Measurements from ENCODE around the gene CRTC1. TPM values are rescaled to one million over a fixed set of nuclear protein-coding genes. Genes with fewer than 3 reads are reported as not detected.
A peak's percentile ranks its signal among the peaks of the same experiment; 100 is the strongest.

Gene CRTC1
- total RNA-seq, 1 donor from 2014 or later: 14.6 TPM

DNA sequence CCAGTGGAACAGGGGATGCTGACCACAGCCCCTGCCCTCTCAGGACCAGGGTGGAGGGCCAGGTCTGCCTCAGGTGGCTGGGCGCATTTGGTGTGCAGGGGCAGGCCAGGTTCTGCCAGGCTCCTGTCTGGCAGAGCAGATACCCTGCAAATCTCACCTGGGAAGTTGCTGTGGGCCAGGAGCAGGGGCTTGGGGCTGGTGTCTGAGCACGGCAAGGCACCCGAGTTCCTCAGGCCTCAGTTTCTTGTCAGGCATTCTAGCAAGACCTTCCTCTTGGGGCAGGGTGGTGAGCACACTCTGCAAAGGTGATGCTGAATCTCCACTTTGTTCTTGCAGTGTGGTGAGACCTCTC, 1.1 kb downstream of the CRTC1 start:
- TF ChIP-seq, protein P1, sequence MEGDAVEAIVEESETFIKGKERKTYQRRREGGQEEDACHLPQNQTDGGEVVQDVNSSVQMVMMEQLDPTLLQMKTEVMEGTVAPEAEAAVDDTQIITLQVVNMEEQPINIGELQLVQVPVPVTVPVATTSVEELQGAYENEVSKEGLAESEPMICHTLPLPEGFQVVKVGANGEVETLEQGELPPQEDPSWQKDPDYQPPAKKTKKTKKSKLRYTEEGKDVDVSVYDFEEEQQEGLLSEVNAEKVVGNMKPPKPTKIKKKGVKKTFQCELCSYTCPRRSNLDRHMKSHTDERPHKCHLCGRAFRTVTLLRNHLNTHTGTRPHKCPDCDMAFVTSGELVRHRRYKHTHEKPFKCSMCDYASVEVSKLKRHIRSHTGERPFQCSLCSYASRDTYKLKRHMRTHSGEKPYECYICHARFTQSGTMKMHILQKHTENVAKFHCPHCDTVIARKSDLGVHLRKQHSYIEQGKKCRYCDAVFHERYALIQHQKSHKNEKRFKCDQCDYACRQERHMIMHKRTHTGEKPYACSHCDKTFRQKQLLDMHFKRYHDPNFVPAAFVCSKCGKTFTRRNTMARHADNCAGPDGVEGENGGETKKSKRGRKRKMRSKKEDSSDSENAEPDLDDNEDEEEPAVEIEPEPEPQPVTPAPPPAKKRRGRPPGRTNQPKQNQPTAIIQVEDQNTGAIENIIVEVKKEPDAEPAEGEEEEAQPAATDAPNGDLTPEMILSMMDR (IDR thresholded peaks at IDR 0.05): no peak
- no peak for DNase-seq (ENCODE audit: low spot score)
- H3K9me3 Mint-ChIP-seq (ENCODE audit: low read depth): no peaks in the 10 kb centered on the region
- H3K4me3 Mint-ChIP-seq (ENCODE audit: unreplicated experiment): peak overlapping the region; percentile 60
- H3K27me3 Mint-ChIP-seq (ENCODE audit: low read depth): no peaks in the 10 kb centered on the region
- no peaks in the 10 kb centered on the region for H3K36me3 Mint-ChIP-seq (ENCODE audit: low read depth)
- peaks cover 22% of the 10 kb centered on the region for H3K4me1 Mint-ChIP-seq (ENCODE audit: low read depth)
- no peak overlapping the region for H3K27ac Mint-ChIP-seq (ENCODE audit: unreplicated experiment)

DNA sequence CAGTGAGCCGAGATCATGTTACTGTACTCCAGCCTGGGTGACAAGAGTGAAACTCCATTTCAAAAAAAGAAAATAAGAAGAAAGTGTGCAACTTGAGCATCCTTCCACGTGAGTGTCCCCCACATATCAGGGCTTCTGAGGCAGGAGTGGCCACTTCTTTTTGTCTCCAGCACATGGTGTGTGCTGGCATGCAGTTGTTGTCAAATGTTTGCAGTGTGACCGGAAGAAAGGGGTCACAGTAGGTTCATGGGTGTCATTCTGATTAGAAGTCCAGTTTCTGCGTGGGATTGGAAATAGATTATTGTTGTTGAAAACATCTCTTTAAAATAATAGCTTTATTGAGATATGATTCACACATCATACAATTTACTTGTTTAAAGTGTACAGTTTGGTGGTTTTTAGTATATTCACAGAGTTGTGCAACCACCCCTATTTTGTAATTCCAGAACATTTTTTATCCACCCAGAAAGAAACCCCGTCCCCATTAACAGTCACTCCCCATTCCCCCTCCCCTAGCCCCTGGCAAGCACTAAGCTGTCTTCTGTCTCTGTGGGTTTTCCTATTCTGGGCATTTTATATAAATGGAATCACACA, 2.2 kb downstream of the CRTC1 start:
- Mint-ChIP-seq H3K27ac (ENCODE audit: unreplicated experiment) (no peak overlapping the region), H3K36me3 (ENCODE audit: low read depth) (no peaks in the 10 kb centered on the region), H3K9me3 (ENCODE audit: low read depth) (no peaks in the 10 kb centered on the region), H3K27me3 (ENCODE audit: low read depth) (no peaks in the 10 kb centered on the region), H3K4me3 (ENCODE audit: unreplicated experiment) (no peak overlapping the region), H3K4me1 (ENCODE audit: low read depth) (peaks cover 22% of the 10 kb centered on the region)
- DNase-seq (ENCODE audit: low spot score): no peak
- TF ChIP-seq, protein P1 (IDR thresholded peaks at IDR 0.05): no peak

DNA sequence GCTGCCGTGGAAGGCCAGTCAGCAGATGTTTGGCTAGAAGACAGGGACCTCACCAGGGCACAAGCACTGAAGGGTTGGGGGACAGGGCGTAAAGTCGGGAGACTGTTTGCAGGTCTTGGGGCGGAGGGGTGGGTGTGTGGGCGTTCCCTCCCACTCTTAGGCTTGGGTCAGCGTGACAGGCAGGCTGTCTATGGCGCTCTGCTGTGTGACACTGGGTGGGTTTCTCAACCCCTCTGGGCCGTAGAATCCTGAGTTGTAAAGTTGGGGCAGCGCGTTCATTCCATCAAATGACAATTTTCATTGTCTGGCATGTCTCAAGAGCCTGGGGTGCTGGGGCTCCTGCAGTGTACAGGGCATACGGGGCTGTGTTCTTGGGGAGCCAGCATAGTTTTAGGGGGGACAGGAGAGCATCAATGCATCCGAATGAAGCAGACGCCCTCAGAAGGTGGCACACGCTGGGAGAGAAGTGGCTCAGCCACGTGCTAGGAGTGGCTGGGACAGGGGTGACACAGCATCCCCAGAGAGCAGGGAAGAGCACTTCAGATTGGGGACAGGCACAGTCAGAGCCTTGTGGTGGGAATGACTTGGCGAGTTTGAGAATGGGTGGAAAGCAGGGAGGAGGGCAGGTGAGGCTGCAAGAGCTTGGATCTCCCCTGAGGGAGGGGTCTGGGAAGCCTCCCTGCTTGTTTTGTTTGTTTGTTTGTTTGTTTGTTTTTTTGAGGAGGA, 4.4 kb downstream of the CRTC1 start:
- no peak overlapping the region for H3K27ac Mint-ChIP-seq (ENCODE audit: unreplicated experiment)
- DNase-seq (ENCODE audit: low spot score): no peak
- TF ChIP-seq, protein P1 (IDR thresholded peaks at IDR 0.05): no peak
- H3K9me3 Mint-ChIP-seq (ENCODE audit: low read depth): no peaks in the 10 kb centered on the region
- H3K27me3 Mint-ChIP-seq (ENCODE audit: low read depth): no peaks in the 10 kb centered on the region
- no peaks in the 10 kb centered on the region for H3K36me3 Mint-ChIP-seq (ENCODE audit: low read depth)
- peaks cover 20% of the 10 kb centered on the region for H3K4me1 Mint-ChIP-seq (ENCODE audit: low read depth)
- H3K4me3 Mint-ChIP-seq (ENCODE audit: unreplicated experiment): no peak overlapping the region

DNA sequence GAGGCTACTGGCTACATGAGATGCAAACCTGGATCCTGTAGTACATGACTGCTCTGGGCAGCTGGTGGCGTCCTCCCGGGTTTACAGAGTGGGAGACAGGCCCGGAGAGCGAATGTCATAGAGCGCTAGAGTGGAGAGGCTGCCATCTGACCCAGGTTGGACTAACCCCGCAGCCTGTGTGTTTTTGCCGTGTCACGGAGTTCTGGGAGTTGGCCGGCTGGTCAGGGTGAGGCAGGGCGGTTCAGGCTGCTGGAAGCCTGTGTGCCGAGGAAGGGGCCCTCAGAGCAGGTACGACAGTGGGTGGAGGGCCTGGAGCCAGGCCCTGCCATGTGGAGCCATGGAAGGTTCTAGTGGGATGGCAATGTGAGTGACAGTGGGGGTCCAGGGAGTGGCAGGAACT, 12.5 kb downstream of the CRTC1 start:
- no peak for DNase-seq (ENCODE audit: low spot score)
- TF ChIP-seq, protein P1 (IDR thresholded peaks at IDR 0.05): no peak
- no peaks in the 10 kb centered on the region for H3K27me3 Mint-ChIP-seq (ENCODE audit: low read depth)
- H3K4me1 Mint-ChIP-seq (ENCODE audit: low read depth): peaks cover 13% of the 10 kb centered on the region
- no peaks in the 10 kb centered on the region for H3K9me3 Mint-ChIP-seq (ENCODE audit: low read depth)
- no peak overlapping the region for H3K27ac Mint-ChIP-seq (ENCODE audit: unreplicated experiment)
- no peak overlapping the region for H3K4me3 Mint-ChIP-seq (ENCODE audit: unreplicated experiment)
- no peaks in the 10 kb centered on the region for H3K36me3 Mint-ChIP-seq (ENCODE audit: low read depth)

DNA sequence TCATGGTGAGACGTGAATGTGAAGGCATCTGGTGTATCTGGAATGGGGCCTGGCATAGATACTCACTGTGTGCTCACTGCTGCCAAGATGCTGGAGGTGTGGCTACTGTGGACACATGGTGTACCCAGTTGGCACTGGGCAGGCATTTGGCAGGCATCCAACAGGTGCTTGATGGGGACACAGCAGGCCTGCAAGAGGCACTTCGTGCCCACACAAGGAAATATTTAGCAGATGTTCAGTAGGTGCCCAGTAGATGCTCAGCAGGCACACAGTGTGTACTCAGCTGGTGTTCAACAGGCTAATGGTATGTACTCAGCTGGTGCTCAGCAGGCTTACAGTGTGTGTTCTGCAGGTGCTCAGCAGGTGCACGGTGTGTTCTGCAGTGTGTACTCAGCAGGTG, 14.2 kb downstream of the CRTC1 start:
- Mint-ChIP-seq H3K27me3 (ENCODE audit: low read depth) (no peaks in the 10 kb centered on the region), H3K36me3 (ENCODE audit: low read depth) (no peaks in the 10 kb centered on the region), H3K4me3 (ENCODE audit: unreplicated experiment) (no peak overlapping the region), H3K9me3 (ENCODE audit: low read depth) (no peaks in the 10 kb centered on the region), H3K4me1 (ENCODE audit: low read depth) (peaks cover 16% of the 10 kb centered on the region), H3K27ac (ENCODE audit: unreplicated experiment) (no peak overlapping the region)
- TF ChIP-seq, protein P1 (IDR thresholded peaks at IDR 0.05): no peak
- no peak for DNase-seq (ENCODE audit: low spot score)
